ENCODE measurements around the gene C1orf35.

GRCh38 chr1:228099331-228099732 lies 3.8 kb downstream of the C1orf35 start:
- no peak for TF ChIP-seq FOXM1 (IDR thresholded peaks at IDR 0.05; ENCODE audit: borderline replicate concordance)
- TF ChIP-seq LEF1 (IDR thresholded peaks at IDR 0.05; ENCODE audit: borderline replicate concordance), result no peak
- TF ChIP-seq SP1 (IDR thresholded peaks at IDR 0.05), result no peak
- no peak for TF ChIP-seq FOXA1 (IDR thresholded peaks at IDR 0.05)

All from HEK293T (cell line).